ENCODE results near the gene SMTN. TPM values are rescaled to one million over a fixed set of nuclear protein-coding genes. Genes with fewer than 3 reads are reported as not detected.

The SMTN gene
- total and polyA plus RNA-seq, 11 donors = 55.5 to 270 (median 167) TPM

- no peak overlapping the region for H3K4me3 ChIP-seq
- ATAC-seq (peak in 2 of 4 donors; percentile 4 to 8), DNase-seq (peak in 1 of 5 donors; percentile 33)
- H3K4me1 ChIP-seq = peaks cover 5 to 75% (median 49%) of the 10 kb centered on the region in 12 donors
- no peaks in the 10 kb centered on the region for H3K27me3 ChIP-seq
- H3K36me3 ChIP-seq = no peaks in the 10 kb centered on the region
- peaks cover 0 to 8% (median 0%) of the 10 kb centered on the region in 12 donors for H3K9me3 ChIP-seq
- peak in 1 of 12 donors; percentile 9 for TF ChIP-seq CTCF (IDR thresholded peaks at IDR 0.05)
- TF ChIP-seq POLR2A (IDR thresholded peaks at IDR 0.05) = no peak
- intact Hi-C loops (cut with DNase I) = loop anchor here in 8 of 10 donors (2.0 to 5.0 kb wide), 3 partner anchors 35 to 37 kb away; partner anchors contain the start of gene SMTN (in 7 of the 8)
- H3K27ac ChIP-seq = peak overlapping the region; percentile 32 to 92 (median 86)
- 61 to 73% (median 64%) methylated on average over 4 of the region's 4 CpGs for WGBS, 4 donors
Measured at GRCh38 chr22:31045900-31046538, 35.1 kb upstream of the SMTN start.

- ATAC-seq (peak; percentile 83 to 95 (median 90)), DNase-seq (peak; percentile 87 to 91 (median 87))
- Histone ChIP-seq H3K27me3 (no peaks in the 10 kb centered on the region), H3K27ac (peak overlapping the region; percentile 49 to 92 (median 86)), H3K9me3 (peaks cover 0 to 4% (median 0%) of the 10 kb centered on the region in 12 donors), H3K36me3 (no peaks in the 10 kb centered on the region), H3K4me1 (peaks cover 5 to 80% (median 49%) of the 10 kb centered on the region in 12 donors), H3K4me3 (no peak overlapping the region)
- intact Hi-C loops (cut with DNase I) = loop anchor here in 6 of 10 donors (2.0 to 5.0 kb wide), 2 partner anchors 34 to 36 kb away; partner anchors contain the start of gene SMTN (in 6 of the 6)
- WGBS, 4 donors = 54 to 65% (median 62%) methylated on average over 11 of the region's 11 CpGs
- TF ChIP-seq POLR2A (IDR thresholded peaks at IDR 0.05) (no peak), CTCF (IDR thresholded peaks at IDR 0.05) (no peak)
Measured at GRCh38 chr22:31046539-31047226, 34.4 kb upstream of the SMTN start.

GRCh38 chr22:31048570-31048969, 32.5 kb upstream of the SMTN start:
- Histone ChIP-seq H3K27ac (peak overlapping the region; percentile 12 to 89 (median 68)), H3K4me1 (peaks cover 5 to 77% (median 49%) of the 10 kb centered on the region in 12 donors), H3K27me3 (no peaks in the 10 kb centered on the region), H3K4me3 (no peak overlapping the region), H3K9me3 (peaks cover 0 to 4% (median 0%) of the 10 kb centered on the region in 12 donors), H3K36me3 (no peaks in the 10 kb centered on the region)
- DNase-seq (no peak), ATAC-seq (no peak)
- intact Hi-C loops (cut with DNase I) = loop anchor here in 5 of 10 donors (2.0 to 5.0 kb wide), 2 partner anchors 34 kb away; partner anchors contain the start of gene SMTN (in 4 of the 5)
- TF ChIP-seq POLR2A (IDR thresholded peaks at IDR 0.05) (no peak), CTCF (IDR thresholded peaks at IDR 0.05) (no peak)
- WGBS, 4 donors = 67 to 83% (median 74%) methylated on average over 4 of the region's 4 CpGs

Measured in heart left ventricle (tissue), 16 donors.